ENCODE data around the gene TMPRSS13.

The TMPRSS13 gene

GRCh38 chr11:117972629-117973502 lies 43.7 kb upstream of the TMPRSS13 start:
- DNase-seq (ENCODE audit: insufficient read length, low spot score) (no peak), FAIRE-seq (no peak)
- no peak for TF ChIP-seq CTCF (IDR thresholded peaks at IDR 0.05; ENCODE audit: insufficient read depth, missing control alignments)

- FAIRE-seq (no peak), DNase-seq (ENCODE audit: insufficient read length, low spot score) (no peak)
- no peak for TF ChIP-seq CTCF (IDR thresholded peaks at IDR 0.05; ENCODE audit: insufficient read depth, missing control alignments)
These were observed 42.8 kb upstream of the TMPRSS13 start for GRCh38 chr11:117972044-117972443.

- FAIRE-seq (no peak), DNase-seq (ENCODE audit: insufficient read length, low spot score) (no peak)
- no peak for TF ChIP-seq CTCF (IDR thresholded peaks at IDR 0.05; ENCODE audit: insufficient read depth, missing control alignments)
These were observed 41.3 kb upstream of the TMPRSS13 start for GRCh38 chr11:117970400-117971024.

- DNase-seq (ENCODE audit: insufficient read length, low spot score) (no peak), FAIRE-seq (no peak)
- no peak for TF ChIP-seq CTCF (IDR thresholded peaks at IDR 0.05; ENCODE audit: insufficient read depth, missing control alignments)
These were observed 40.2 kb upstream of the TMPRSS13 start for GRCh38 chr11:117969160-117969991.

- no peak for TF ChIP-seq CTCF (IDR thresholded peaks at IDR 0.05; ENCODE audit: insufficient read depth, missing control alignments)
- no peak for DNase-seq (ENCODE audit: insufficient read length, low spot score)
- FAIRE-seq: no peak
These were observed 37.7 kb upstream of the TMPRSS13 start for GRCh38 chr11:117966908-117967307.

GRCh38 chr11:117962826-117963225 lies 33.6 kb upstream of the TMPRSS13 start:
- FAIRE-seq (no peak), DNase-seq (ENCODE audit: insufficient read length, low spot score) (no peak)
- no peak for TF ChIP-seq CTCF (IDR thresholded peaks at IDR 0.05; ENCODE audit: insufficient read depth, missing control alignments)

All from D721Med (cell line).